ENCODE data around the gene SNU13.

- TF ChIP-seq ZNF274 (IDR thresholded peaks at IDR 0.05; ENCODE audit: low read depth, low read length) (no peak), SUZ12 (IDR thresholded peaks at IDR 0.05; ENCODE audit: extremely low read depth, insufficient read depth, insufficient read length) (no peak), YY1 (IDR thresholded peaks at IDR 0.05; ENCODE audit: insufficient read depth, insufficient read length) (no peak)
These were observed 36.9 kb upstream of the SNU13 start for GRCh38 chr22:41725510-41726110.
